Stimulated activated CD4-positive, alpha-beta T cell treated with anti-CD3 and anti-CD28 coated beads, Interleukin-2, amount 100 ng/mL, for 48 hours (primary cell): ENCODE measurements around the gene FKBP2.

Experiments used
- DNase-seq, 2 donors: peaks; one replicate each; pipeline ENCODE4 v3.0.0-alpha.2; 2020

Gene FKBP2

GRCh38 chr11:64219755-64220154 is 21.1 kb upstream of the FKBP2 start:
- DNase-seq: no peak

GRCh38 chr11:64220271-64220670 is 20.6 kb upstream of the FKBP2 start:
- no peak for DNase-seq

GRCh38 chr11:64220798-64221197 is 20.1 kb upstream of the FKBP2 start:
- no peak for DNase-seq

GRCh38 chr11:64222651-64223000 is 18.3 kb upstream of the FKBP2 start:
- no peak for DNase-seq

GRCh38 chr11:64223001-64223651 is 17.8 kb upstream of the FKBP2 start:
- DNase-seq: no peak

GRCh38 chr11:64224151-64224890 is 16.6 kb upstream of the FKBP2 start:
- DNase-seq: no peak

- no peak for DNase-seq
Observed at GRCh38 chr11:64224891-64225607, 15.8 kb upstream of the FKBP2 start.

GRCh38 chr11:64225608-64226506 is 15.0 kb upstream of the FKBP2 start, which contains the start of the genes NUDT22 and TRPT1:
Gene NUDT22 (plus strand): TSS chr11:64226274. CDS start chr11:64226653, 379 bp downstream.
Gene TRPT1 (minus strand): TSS chr11:64226186. CDS start chr11:64225860, 326 bp downstream.
- peak; percentile 93 to 96 for DNase-seq

- no peak for DNase-seq
Observed at GRCh38 chr11:64226507-64227051, 14.3 kb upstream of the FKBP2 start.

- no peak for DNase-seq
Observed at GRCh38 chr11:64227405-64227956, 13.4 kb upstream of the FKBP2 start.

- DNase-seq: no peak
Observed at GRCh38 chr11:64229090-64229743, 11.7 kb upstream of the FKBP2 start.

GRCh38 chr11:64229744-64230170 is 11.1 kb upstream of the FKBP2 start:
- no peak for DNase-seq

GRCh38 chr11:64230171-64230984 is 10.5 kb upstream of the FKBP2 start, which contains the start of gene DNAJC4:
Gene DNAJC4 (plus strand): TSS chr11:64230548. CDS start chr11:64230855, 307 bp downstream.
- DNase-seq: peak; percentile 78 to 83

- no peak for DNase-seq
Observed at GRCh38 chr11:64230985-64231365, 9.9 kb upstream of the FKBP2 start.

- no peak for DNase-seq
Observed at GRCh38 chr11:64231546-64231945, 9.3 kb upstream of the FKBP2 start.

GRCh38 chr11:64232182-64232966 is 8.5 kb upstream of the FKBP2 start:
- no peak for DNase-seq

GRCh38 chr11:64232967-64233315 is 8.0 kb upstream of the FKBP2 start:
- no peak for DNase-seq

- peak; percentile 54 to 63 for DNase-seq
Observed at GRCh38 chr11:64233913-64234586, 6.8 kb upstream of the FKBP2 start, which contains the start of gene VEGFB. Gene VEGFB (plus strand): TSS chr11:64234584. CDS start chr11:64234834, 250 bp downstream.
